Ovary (tissue), 3 donors: ENCODE measurements around the gene TOP2B.

ENCODE experiments used
- CTCF ChIP-seq, 3 donors: fragments of 450-650 bp in 2 of 3; fragments of 200-600 bp in 1 of 3; IDR thresholded peaks; one replicate each; pipeline versions ENCODE4 v1.5.1 to v1.8.0; 2016 to 2022; ENCODE audit warnings: antibody characterized with exemption in 3 of 3, mild to moderate bottlenecking in 1 of 3
- EP300 ChIP-seq: sonication (generic); formaldehyde crosslinking; IDR thresholded peaks from one replicate; pipeline ENCODE4 v1.6.1; 2017; ENCODE audit warnings: antibody characterized with exemption
- POLR2A ChIP-seq: fragments of 450-650 bp; IDR thresholded peaks from one replicate; pipeline ENCODE4 v1.6.1; 2017; ENCODE audit warnings: antibody characterized with exemption, mild to moderate bottlenecking, moderate library complexity
- donor health status: DM: no; HTN: no; CAD: no.

GRCh38 chr3:25573386-25574171, 91.1 kb downstream of the TOP2B start:
- no peak for TF ChIP-seq EP300
- no peak for TF ChIP-seq CTCF (IDR thresholded peaks at IDR 0.05)
- TF ChIP-seq POLR2A = no peak
